ENCODE data around the gene FBLN7. TPM values are rescaled to one million over a fixed set of nuclear protein-coding genes. Genes with fewer than 3 reads are reported as not detected.

Gene FBLN7
- total RNA-seq, 4 donors from 2014 or later: 0.44 to 9.5 (median 7.2) TPM

DNA sequence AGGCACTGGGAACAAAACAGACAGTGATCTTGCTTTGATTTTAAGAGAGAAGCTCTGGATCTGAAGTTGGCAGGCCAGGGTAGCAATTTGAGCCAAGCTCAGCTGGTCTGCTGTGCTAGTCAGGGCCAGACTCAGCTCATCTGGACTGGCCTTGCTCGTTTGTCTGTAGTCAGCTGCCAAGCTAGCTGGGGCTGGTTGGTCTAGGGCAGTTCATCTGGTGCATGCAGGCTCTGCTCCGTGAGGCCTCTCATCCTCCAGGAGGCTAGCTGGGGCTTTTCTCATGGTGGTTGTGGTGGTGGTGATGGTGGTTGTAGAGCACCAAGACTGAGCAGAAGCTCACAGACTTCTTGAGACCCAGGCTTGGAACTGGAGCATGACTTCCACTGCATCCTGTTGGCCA is 10.3 kb downstream of the FBLN7 start:
- DNase-seq (ENCODE audit: low spot score): no peak
- TF ChIP-seq, protein P1, sequence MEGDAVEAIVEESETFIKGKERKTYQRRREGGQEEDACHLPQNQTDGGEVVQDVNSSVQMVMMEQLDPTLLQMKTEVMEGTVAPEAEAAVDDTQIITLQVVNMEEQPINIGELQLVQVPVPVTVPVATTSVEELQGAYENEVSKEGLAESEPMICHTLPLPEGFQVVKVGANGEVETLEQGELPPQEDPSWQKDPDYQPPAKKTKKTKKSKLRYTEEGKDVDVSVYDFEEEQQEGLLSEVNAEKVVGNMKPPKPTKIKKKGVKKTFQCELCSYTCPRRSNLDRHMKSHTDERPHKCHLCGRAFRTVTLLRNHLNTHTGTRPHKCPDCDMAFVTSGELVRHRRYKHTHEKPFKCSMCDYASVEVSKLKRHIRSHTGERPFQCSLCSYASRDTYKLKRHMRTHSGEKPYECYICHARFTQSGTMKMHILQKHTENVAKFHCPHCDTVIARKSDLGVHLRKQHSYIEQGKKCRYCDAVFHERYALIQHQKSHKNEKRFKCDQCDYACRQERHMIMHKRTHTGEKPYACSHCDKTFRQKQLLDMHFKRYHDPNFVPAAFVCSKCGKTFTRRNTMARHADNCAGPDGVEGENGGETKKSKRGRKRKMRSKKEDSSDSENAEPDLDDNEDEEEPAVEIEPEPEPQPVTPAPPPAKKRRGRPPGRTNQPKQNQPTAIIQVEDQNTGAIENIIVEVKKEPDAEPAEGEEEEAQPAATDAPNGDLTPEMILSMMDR (IDR thresholded peaks at IDR 0.05): no peak
- no peak for ATAC-seq (ENCODE audit: low FRiP score)

DNA sequence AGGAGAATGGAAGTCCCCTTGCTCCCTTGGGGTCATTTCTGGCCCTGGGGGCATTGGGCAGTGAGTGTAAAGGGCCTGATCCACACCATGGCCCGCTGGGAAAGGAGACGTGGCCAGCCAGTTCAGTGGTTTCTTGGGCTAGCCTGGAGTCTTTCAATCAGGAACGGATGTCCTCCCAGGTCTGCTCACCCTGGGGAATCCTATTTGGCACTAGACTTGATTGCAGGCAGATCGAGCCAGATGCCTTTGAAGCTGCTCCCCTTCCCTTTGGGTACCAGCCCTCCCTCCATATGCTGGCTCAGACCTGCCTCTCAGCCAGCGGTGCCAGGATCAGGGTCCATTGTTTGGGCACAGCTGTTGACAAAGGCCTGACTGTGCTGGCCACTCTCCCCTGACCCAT is 11.0 kb downstream of the FBLN7 start:
- TF ChIP-seq, protein P1 (IDR thresholded peaks at IDR 0.05): no peak
- ATAC-seq (ENCODE audit: low FRiP score) (no peak), DNase-seq (ENCODE audit: low spot score) (no peak)

GRCh38 chr2:112149866-112150435 is 11.8 kb downstream of the FBLN7 start:
- no peak for ATAC-seq (ENCODE audit: low FRiP score)
- no peak for DNase-seq (ENCODE audit: low spot score)
- TF ChIP-seq, protein P1 (IDR thresholded peaks at IDR 0.05): no peak

DNA sequence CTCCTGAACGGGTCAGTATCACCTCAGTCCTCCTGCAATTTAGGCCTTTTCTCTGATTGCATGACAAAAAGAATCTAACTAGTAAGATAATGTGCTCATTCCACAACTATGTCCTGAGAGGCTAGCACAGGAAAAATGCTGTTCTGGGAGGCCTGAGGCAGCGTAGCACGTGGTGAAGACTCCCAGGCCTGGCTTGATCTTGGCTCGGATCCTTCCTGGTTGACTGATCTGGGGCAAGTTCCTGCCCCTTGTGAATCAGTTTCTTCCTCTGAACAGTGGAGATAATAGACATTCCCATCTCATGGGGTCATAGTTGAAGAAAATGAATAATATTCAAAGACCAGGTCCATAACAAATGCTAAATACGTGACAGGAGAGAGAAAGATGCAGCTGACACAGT is 12.3 kb downstream of the FBLN7 start:
- TF ChIP-seq, protein P1 (IDR thresholded peaks at IDR 0.05): no peak
- DNase-seq (ENCODE audit: low spot score): no peak
- peak; percentile 74 for ATAC-seq (ENCODE audit: low FRiP score)

GRCh38 chr2:112150851-112151250 is 12.7 kb downstream of the FBLN7 start:
- TF ChIP-seq, protein P1 (IDR thresholded peaks at IDR 0.05): no peak
- ATAC-seq (ENCODE audit: low FRiP score) (no peak), DNase-seq (ENCODE audit: low spot score) (no peak)

DNA sequence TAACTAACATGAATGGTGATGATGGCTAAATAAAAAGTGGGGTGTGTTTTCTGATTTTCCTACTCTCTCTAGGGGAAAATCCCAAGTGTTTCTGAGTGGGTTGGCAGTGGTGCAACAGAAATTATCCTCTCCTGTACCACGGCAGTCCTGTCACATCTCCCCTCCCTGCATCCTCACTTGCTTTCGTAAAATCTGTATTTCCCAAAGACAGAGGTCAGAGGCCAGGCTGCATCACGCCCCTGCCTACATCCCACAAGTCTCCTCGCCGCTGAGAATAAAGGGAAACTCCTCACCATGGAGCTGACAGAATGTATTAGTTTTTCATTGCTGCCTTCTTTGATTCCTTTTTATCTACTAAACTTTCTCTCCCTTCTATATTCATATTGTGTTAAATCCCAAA is 13.1 kb downstream of the FBLN7 start:
- ATAC-seq (ENCODE audit: low FRiP score): no peak
- TF ChIP-seq, protein P1 (IDR thresholded peaks at IDR 0.05): no peak
- no peak for DNase-seq (ENCODE audit: low spot score)

GRCh38 chr2:112151701-112152440 is 13.7 kb downstream of the FBLN7 start:
- TF ChIP-seq, protein P1 (IDR thresholded peaks at IDR 0.05): no peak
- ATAC-seq (ENCODE audit: low FRiP score) (no peak), DNase-seq (ENCODE audit: low spot score) (no peak)
